GM12875 (cell line): Measurements from ENCODE around the gene MBOAT2.

Experiments
- H3K4me3 ChIP-seq: one replicate; pipeline ENCODE4 v1.5.1; 2011; ENCODE audit warnings: low read depth, low read length, control low read depth
- CTCF ChIP-seq: IDR thresholded peaks from 2 replicates; pipeline ENCODE4 v1.5.1; 2011; ENCODE audit warnings: low read depth, mild to moderate bottlenecking, control low read depth, inconsistent platforms, low read length, moderate library complexity, borderline replicate concordance; ENCODE audit not compliant: insufficient read depth

The MBOAT2 gene

GRCh38 chr2:8957628-8958027 is 45.9 kb downstream of the MBOAT2 start:
- no peak overlapping the region for H3K4me3 ChIP-seq
- no peak for TF ChIP-seq CTCF

GRCh38 chr2:8956774-8957173 is 46.7 kb downstream of the MBOAT2 start:
- H3K4me3 ChIP-seq = no peak overlapping the region
- no peak for TF ChIP-seq CTCF

- H3K4me3 ChIP-seq = no peak overlapping the region
- TF ChIP-seq CTCF = no peak
These were observed 48.5 kb downstream of the MBOAT2 start for GRCh38 chr2:8954990-8955389.

GRCh38 chr2:8953525-8953924 is 50.0 kb downstream of the MBOAT2 start:
- no peak for TF ChIP-seq CTCF
- H3K4me3 ChIP-seq = no peak overlapping the region

GRCh38 chr2:8939486-8940114 is 63.9 kb downstream of the MBOAT2 start:
- H3K4me3 ChIP-seq = no peak overlapping the region
- TF ChIP-seq CTCF = no peak

GRCh38 chr2:8938384-8938783 is 65.1 kb downstream of the MBOAT2 start:
- H3K4me3 ChIP-seq = no peak overlapping the region
- TF ChIP-seq CTCF = no peak

GRCh38 chr2:8935982-8936381 is 67.5 kb downstream of the MBOAT2 start:
- no peak overlapping the region for H3K4me3 ChIP-seq
- no peak for TF ChIP-seq CTCF
